ENCODE data around the gene LRP10.

The LRP10 gene

GRCh38 chr14:22918804-22919600, 47.5 kb downstream of the LRP10 start, which contains the start of gene RBM23:
TSS of gene RBM23 (minus strand) at chr14:22919149.
- peak within 1 kb of the TSS; percentile 96 to 99 for H3K4me3 Mint-ChIP-seq
- peaks cover 38 to 43% of the 10 kb centered on the region in 2 donors for H3K36me3 Mint-ChIP-seq
- peak within 1 kb of the TSS; percentile 100 for H3K27ac Mint-ChIP-seq
- H3K9me3 Mint-ChIP-seq: no peaks in the 10 kb centered on the region
- no peaks in the 10 kb centered on the region for H3K27me3 Mint-ChIP-seq
- peak; percentile 91 to 95 for ATAC-seq (replicated peaks)
- peaks cover 16 to 46% of the 10 kb centered on the region in 2 donors for H3K4me1 Mint-ChIP-seq
- peak; percentile 99 for DNase-seq

DNA sequence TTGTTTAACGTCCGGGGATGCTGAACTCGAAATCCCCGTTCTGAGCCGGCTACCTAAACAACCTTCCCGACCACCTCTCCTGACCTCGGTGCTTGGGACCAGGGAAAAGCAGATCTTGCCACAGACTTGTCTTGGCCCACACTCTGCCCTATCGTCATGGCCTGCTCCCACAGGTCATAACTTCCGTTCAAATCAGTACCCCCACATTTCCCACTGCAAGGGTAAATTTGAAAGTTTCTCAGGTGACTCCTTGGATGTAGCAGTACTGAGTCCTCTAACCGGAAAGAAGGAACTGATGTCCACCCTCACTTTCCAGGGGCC, 48.0 kb downstream of the LRP10 start:
- Mint-ChIP-seq H3K36me3 (peaks cover 43 to 49% of the 10 kb centered on the region in 2 donors), H3K27me3 (no peaks in the 10 kb centered on the region), H3K4me3 (peak overlapping the region; percentile 96 to 99), H3K27ac (peak overlapping the region; percentile 100), H3K9me3 (no peaks in the 10 kb centered on the region), H3K4me1 (peaks cover 16 to 51% of the 10 kb centered on the region in 2 donors)
- DNase-seq: no peak
- ATAC-seq (replicated peaks): peak; percentile 2

GRCh38 chr14:22920697-22921096, 49.2 kb downstream of the LRP10 start:
- peaks cover 47 to 53% of the 10 kb centered on the region in 2 donors for H3K36me3 Mint-ChIP-seq
- H3K4me3 Mint-ChIP-seq: no peak overlapping the region
- H3K9me3 Mint-ChIP-seq: no peaks in the 10 kb centered on the region
- H3K27ac Mint-ChIP-seq: peak overlapping the region; percentile 51
- H3K4me1 Mint-ChIP-seq: peaks cover 16 to 43% of the 10 kb centered on the region in 2 donors
- ATAC-seq (replicated peaks): no peak
- no peaks in the 10 kb centered on the region for H3K27me3 Mint-ChIP-seq
- DNase-seq: no peak

GRCh38 chr14:22922294-22922693, 50.8 kb downstream of the LRP10 start:
- no peak for ATAC-seq (replicated peaks)
- no peak overlapping the region for H3K27ac Mint-ChIP-seq
- no peak for DNase-seq
- no peak overlapping the region for H3K4me3 Mint-ChIP-seq
- no peaks in the 10 kb centered on the region for H3K27me3 Mint-ChIP-seq
- peaks cover 17 to 46% of the 10 kb centered on the region in 2 donors for H3K4me1 Mint-ChIP-seq
- no peaks in the 10 kb centered on the region for H3K9me3 Mint-ChIP-seq
- peaks cover 55 to 65% of the 10 kb centered on the region in 2 donors for H3K36me3 Mint-ChIP-seq

- no peak overlapping the region for H3K27ac Mint-ChIP-seq
- H3K4me3 Mint-ChIP-seq: no peak overlapping the region
- ATAC-seq (replicated peaks): no peak
- H3K9me3 Mint-ChIP-seq: no peaks in the 10 kb centered on the region
- peaks cover 18 to 37% of the 10 kb centered on the region in 2 donors for H3K4me1 Mint-ChIP-seq
- DNase-seq: no peak
- H3K36me3 Mint-ChIP-seq: peaks cover 48 to 57% of the 10 kb centered on the region in 2 donors
- no peaks in the 10 kb centered on the region for H3K27me3 Mint-ChIP-seq
These were observed 52.2 kb downstream of the LRP10 start for GRCh38 chr14:22923746-22924145.

GRCh38 chr14:22925513-22925912, 54.0 kb downstream of the LRP10 start:
- Mint-ChIP-seq H3K4me3 (no peak overlapping the region), H3K36me3 (peaks cover 45 to 54% of the 10 kb centered on the region in 2 donors), H3K9me3 (no peaks in the 10 kb centered on the region), H3K27me3 (no peaks in the 10 kb centered on the region), H3K27ac (no peak overlapping the region), H3K4me1 (peaks cover 13 to 21% of the 10 kb centered on the region in 2 donors)
- ATAC-seq (replicated peaks) (no peak), DNase-seq (no peak)

DNA sequence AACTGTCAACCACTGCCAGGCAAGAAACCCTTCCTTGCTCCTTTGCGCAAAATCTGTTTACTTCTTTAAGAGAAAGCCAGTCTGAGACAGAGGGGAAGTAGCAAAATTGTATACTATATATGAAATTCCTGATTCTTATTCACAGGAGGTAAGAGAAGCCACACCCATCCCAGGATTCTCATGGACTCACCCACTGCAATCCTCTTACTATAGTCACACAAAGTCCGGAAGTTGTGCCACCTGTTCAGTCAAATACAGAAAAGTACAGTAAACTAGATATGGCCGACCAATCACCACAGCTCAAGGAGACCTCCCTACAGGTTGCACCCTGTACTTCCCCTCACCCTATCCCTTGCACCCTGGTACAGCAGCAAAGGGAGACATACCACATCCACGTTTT, 54.8 kb downstream of the LRP10 start:
- H3K27ac Mint-ChIP-seq: no peak overlapping the region
- H3K4me1 Mint-ChIP-seq: peaks cover 13 to 21% of the 10 kb centered on the region in 2 donors
- no peaks in the 10 kb centered on the region for H3K9me3 Mint-ChIP-seq
- no peaks in the 10 kb centered on the region for H3K27me3 Mint-ChIP-seq
- ATAC-seq (replicated peaks) (no peak), DNase-seq (no peak)
- H3K36me3 Mint-ChIP-seq: peaks cover 40 to 47% of the 10 kb centered on the region in 2 donors
- H3K4me3 Mint-ChIP-seq: no peak overlapping the region

DNA sequence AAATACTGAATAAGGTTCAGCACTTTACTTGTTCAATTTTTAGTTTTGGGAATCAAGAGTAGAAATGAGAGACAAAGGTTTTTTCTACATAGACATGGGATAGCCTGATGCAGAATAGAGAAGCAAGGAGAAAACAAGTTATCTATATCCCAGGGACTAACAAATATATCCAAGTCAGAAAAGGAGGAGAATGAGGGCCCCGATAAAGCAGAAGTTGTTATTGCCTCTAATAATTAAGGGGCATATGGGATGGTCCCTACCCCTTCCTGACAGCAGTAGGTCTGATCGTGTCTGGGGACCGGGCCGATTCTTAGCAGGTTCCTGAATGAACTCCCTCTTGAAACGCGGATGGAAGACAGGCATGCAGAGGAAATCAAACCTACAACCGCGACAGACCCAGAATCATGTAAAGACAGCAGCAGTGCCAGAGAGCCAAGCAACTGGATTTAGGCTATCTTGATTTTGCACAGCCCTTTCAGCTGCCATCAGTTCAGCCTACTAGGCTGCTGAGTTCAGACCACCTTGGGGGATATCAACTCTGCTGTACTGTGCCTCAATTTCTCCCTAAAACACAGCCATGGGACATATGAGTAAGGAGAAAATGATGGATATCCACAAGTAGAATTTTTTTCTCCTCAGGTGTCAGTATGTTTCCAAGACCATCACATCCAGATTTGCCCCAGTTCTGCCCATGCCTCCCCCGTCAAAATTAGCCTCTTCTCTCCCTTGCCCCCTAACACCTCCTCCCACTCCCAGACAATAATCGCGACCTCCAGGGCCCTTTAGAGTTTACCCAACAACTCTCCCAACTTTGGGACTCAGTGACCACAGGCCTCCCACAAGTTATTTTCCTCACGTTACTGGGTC, 56.9 kb downstream of the LRP10 start:
- no peak overlapping the region for H3K4me3 Mint-ChIP-seq
- DNase-seq (no peak), ATAC-seq (replicated peaks) (no peak)
- no peaks in the 10 kb centered on the region for H3K9me3 Mint-ChIP-seq
- no peaks in the 10 kb centered on the region for H3K27me3 Mint-ChIP-seq
- H3K27ac Mint-ChIP-seq: no peak overlapping the region
- peaks cover 12 to 21% of the 10 kb centered on the region in 2 donors for H3K4me1 Mint-ChIP-seq
- H3K36me3 Mint-ChIP-seq: peaks cover 28 to 36% of the 10 kb centered on the region in 2 donors

DNA sequence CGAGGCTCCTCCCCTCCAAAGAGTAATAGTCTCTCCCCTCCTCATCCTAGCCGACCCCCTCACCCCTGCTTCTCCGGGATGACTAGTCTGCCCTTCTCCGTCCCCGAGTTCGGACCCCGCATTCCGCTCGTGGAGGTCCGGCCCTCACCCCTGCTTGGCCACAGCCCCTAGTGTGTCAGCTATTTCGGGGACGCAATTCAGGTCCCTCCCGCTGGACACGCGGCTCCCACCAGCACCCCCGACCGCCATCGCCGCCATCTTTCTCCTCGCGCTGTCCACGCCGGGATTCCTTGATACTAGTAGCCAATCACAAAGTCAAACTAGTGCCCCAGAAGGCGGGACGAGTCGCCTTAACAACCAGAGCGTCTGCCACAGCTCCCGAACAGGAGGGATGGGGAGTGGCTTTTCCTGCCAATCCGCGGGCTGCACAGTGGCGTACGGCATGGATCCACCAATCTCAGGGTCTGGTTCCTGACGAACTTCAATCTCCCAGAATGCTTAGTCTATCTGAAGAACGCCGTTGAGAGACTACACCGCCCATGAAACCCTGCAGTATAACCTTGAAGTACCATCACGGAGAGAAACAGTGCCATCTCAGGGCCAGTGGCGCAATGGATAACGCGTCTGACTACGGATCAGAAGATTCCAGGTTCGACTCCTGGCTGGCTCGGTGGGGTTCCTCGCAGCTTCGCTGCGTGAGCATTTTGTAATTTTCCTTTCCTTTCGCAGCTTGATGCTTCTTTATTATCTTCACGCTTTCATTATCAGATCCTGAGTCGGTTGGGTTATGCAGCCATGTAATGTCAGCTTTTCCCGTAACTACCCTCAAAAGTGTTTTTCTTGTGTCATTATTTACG, 57.8 kb downstream of the LRP10 start, which contains the start of gene PRMT5:
Gene PRMT5 (minus strand): TSS at position 273 of the 857 bp plus-strand sequence. CDS start 15 bp downstream, at position 258.
- Mint-ChIP-seq H3K27me3 (no peaks in the 10 kb centered on the region), H3K4me1 (peaks cover 12 to 14% of the 10 kb centered on the region in 2 donors), H3K9me3 (no peaks in the 10 kb centered on the region), H3K4me3 (no peak within 1 kb of the TSS), H3K27ac (no peak within 1 kb of the TSS), H3K36me3 (peaks cover 20 to 27% of the 10 kb centered on the region in 2 donors)
- ATAC-seq (replicated peaks): peak; percentile 95
- DNase-seq: peak; percentile 97

DNA sequence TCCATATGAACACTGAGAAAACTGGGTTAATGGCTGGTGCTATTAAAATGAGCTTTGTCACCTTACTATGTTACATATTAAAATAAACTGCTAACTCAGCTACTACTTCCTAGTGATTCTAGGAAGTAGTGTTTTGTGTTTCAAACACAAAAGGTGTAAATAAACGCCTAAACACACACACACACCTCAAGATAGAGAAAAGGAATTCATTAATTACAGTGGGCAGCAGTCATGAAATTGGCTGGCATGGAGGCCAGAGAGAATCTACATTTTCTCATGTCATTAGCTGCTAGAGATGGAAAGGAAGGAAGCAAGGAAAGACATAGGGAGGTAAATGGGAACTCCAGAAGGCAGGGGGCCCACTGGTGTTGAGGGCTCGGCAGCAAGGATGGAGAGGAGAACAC, 58.4 kb downstream of the LRP10 start:
- H3K4me3 Mint-ChIP-seq: no peak overlapping the region

More for the DNA sequence above, 58.4 kb downstream of the LRP10 start:
- Mint-ChIP-seq H3K36me3 (peaks cover 17 to 21% of the 10 kb centered on the region in 2 donors), H3K27ac (no peak overlapping the region), H3K4me1 (peaks cover 12% of the 10 kb centered on the region in 2 donors), H3K9me3 (no peaks in the 10 kb centered on the region), H3K27me3 (no peaks in the 10 kb centered on the region)
- peak in 1 of 2 donors; percentile 3 for ATAC-seq (replicated peaks)
- DNase-seq: no peak
